GM23338 (cell line): ENCODE measurements around the gene FYN. TPM values are rescaled to one million over a fixed set of nuclear protein-coding genes. Genes with fewer than 3 reads are reported as not detected.

ENCODE experiments used
- ATAC-seq: fragments of 200-7000 bp; cut with Tn5 transposase; 3 replicates; pipeline ENCODE4 v1.9.1; 2020
- DNase-seq: peaks from one replicate; pipeline ENCODE4 v3.0.0-alpha.2; 2015; ENCODE audit warnings: low spot score
- H2AFZ ChIP-seq: fragments of 200-600 bp; sonication (generic); 2 replicates; pipeline ENCODE4 v1.8.0; 2016; ENCODE audit warnings: antibody characterized with exemption, mild to moderate bottlenecking, moderate library complexity
- H3F3A ChIP-seq: fragments of 200-600 bp; sonication (generic); replicated peaks from 2 replicates; pipeline ENCODE4 v1.8.0; 2017; ENCODE audit warnings: antibody characterized with exemption, mixed run types, low read depth
- H3K27ac ChIP-seq: fragments of 200-600 bp; sonication (generic); 2 replicates; pipeline ENCODE4 v1.6.1; 2016; ENCODE audit warnings: low read depth
- H3K27me3 ChIP-seq: fragments of 200-600 bp; sonication (generic); 2 replicates; pipeline ENCODE4 v1.8.0; 2016; ENCODE audit warnings: mild to moderate bottlenecking, mixed run types, moderate library complexity; ENCODE audit not compliant: insufficient read depth
- H3K36me3 ChIP-seq: fragments of 200-600 bp; sonication (generic); 2 replicates; pipeline ENCODE4 v1.8.0; 2016; ENCODE audit warnings: mild to moderate bottlenecking; ENCODE audit not compliant: insufficient read depth
- H3K4me1 ChIP-seq: fragments of 200-600 bp; sonication (generic); 2 replicates; pipeline ENCODE4 v1.8.0; 2016; ENCODE audit warnings: mild to moderate bottlenecking, moderate library complexity; ENCODE audit not compliant: insufficient read depth
- H3K4me2 ChIP-seq: fragments of 200-600 bp; sonication (generic); 2 replicates; pipeline ENCODE4 v1.7.1; 2017; ENCODE audit warnings: mixed run types
- H3K4me3 ChIP-seq: fragments of 200-600 bp; sonication (generic); 2 replicates; pipeline ENCODE4 v1.6.1; 2016; ENCODE audit warnings: mixed run types
- H3K79me2 ChIP-seq: fragments of 200-600 bp; sonication (generic); replicated peaks from 2 replicates; pipeline ENCODE4 v1.8.0; 2017; ENCODE audit warnings: mild to moderate bottlenecking; ENCODE audit not compliant: insufficient read depth
- H3K9me2 ChIP-seq: fragments of 200-600 bp; sonication (generic); 2 replicates; pipeline ENCODE4 v1.8.0; 2017; ENCODE audit not compliant: insufficient read depth
- H4K20me1 ChIP-seq: fragments of 200-600 bp; sonication (generic); replicated peaks from 2 replicates; pipeline ENCODE4 v1.8.0; 2017; ENCODE audit warnings: mild to moderate bottlenecking; ENCODE audit not compliant: insufficient read depth
- H3K27ac Mint-ChIP-seq: 2 replicates; pipeline ENCODE4 v1.8.0; 2020; ENCODE audit warnings: inconsistent platforms, mild to moderate bottlenecking, moderate library complexity, mixed read lengths
- H3K27me3 Mint-ChIP-seq: 3 replicates; pipeline ENCODE4 v1.8.0; 2022; ENCODE audit warnings: low read depth, mild to moderate bottlenecking, moderate library complexity, mixed read lengths, inconsistent platforms; ENCODE audit not compliant: insufficient read depth, poor library complexity
- H3K36me3 Mint-ChIP-seq: 3 replicates; pipeline ENCODE4 v1.8.0; 2021; ENCODE audit warnings: low read depth, mild to moderate bottlenecking, inconsistent platforms, moderate library complexity, mixed read lengths
- H3K4me1 Mint-ChIP-seq: 3 replicates; pipeline ENCODE4 v1.8.0; 2020; ENCODE audit warnings: mild to moderate bottlenecking, inconsistent platforms, mixed read lengths
- H3K4me3 Mint-ChIP-seq: 3 replicates; pipeline ENCODE4 v1.8.0; 2021; ENCODE audit warnings: moderate library complexity, mild to moderate bottlenecking, inconsistent platforms, mixed read lengths
- H3K9me3 Mint-ChIP-seq: 3 replicates; pipeline ENCODE4 v1.8.0; 2020; ENCODE audit warnings: moderate library complexity, mild to moderate bottlenecking, inconsistent platforms, mixed read lengths
- EZH2 ChIP-seq: fragments of 200-600 bp; sonication (generic); IDR thresholded peaks from one replicate; pipeline ENCODE4 v1.8.0; 2017; ENCODE audit warnings: antibody characterized with exemption, mild to moderate bottlenecking, low read depth; ENCODE audit not compliant: unreplicated experiment
- EZH2phosphoT487 ChIP-seq: fragments of 200-600 bp; sonication (generic); IDR thresholded peaks from one replicate; pipeline ENCODE4 v1.8.1; 2018; ENCODE audit warnings: antibody characterized with exemption; ENCODE audit not compliant: unreplicated experiment
- NANOG ChIP-seq: IDR thresholded peaks from 2 replicates; pipeline ENCODE4 v1.6.1; 2016; ENCODE audit warnings: antibody characterized with exemption, borderline replicate concordance
- POLR2AphosphoS5 ChIP-seq: IDR thresholded peaks from 2 replicates; pipeline ENCODE4 v1.6.1; 2016; ENCODE audit warnings: antibody characterized with exemption, low read depth
- STAT1 ChIP-seq: IDR thresholded peaks from one replicate; pipeline ENCODE4 v1.6.1; 2016; ENCODE audit warnings: antibody characterized with exemption; ENCODE audit not compliant: unreplicated experiment
- ZNF114 ChIP-seq: fragments of 250-450 bp; sonication (Bioruptor Pico); IDR thresholded peaks from 2 replicates; pipeline ENCODE4 v1.5.0; 2020; ENCODE audit warnings: mild to moderate bottlenecking, moderate library complexity
- ZNF331 ChIP-seq: fragments of 250-450 bp; sonication (Bioruptor Pico); IDR thresholded peaks from 2 replicates; pipeline ENCODE4 v1.5.0; 2020; ENCODE audit warnings: low read depth, mild to moderate bottlenecking, moderate library complexity
- polyA plus RNA-seq: library from polyadenylated mRNA; unstranded; fragments of >200 nt; fragmentation: Nextera tagmentation; extraction: Ambion mirVana; gene quantifications from 2 replicates; pipeline ENCODE4 v1.2.1, GENCODE V29; 2016
- total RNA-seq: library from RNA; depleted of rRNA; stranded (reverse); fragments of >200 nt; shearing (Covaris generic); gene quantifications from 2 replicates; pipeline ENCODE4 v1.2.3, GENCODE V29; 2014
- TF ChIP-seq, protein P1 (sequence below): IDR thresholded peaks from one replicate; pipeline ENCODE4 v1.6.1; 2018; ENCODE audit warnings: antibody characterized with exemption; ENCODE audit not compliant: unreplicated experiment
- TF ChIP-seq, protein P2 (sequence below), 2 experiments: fragments of 200-600 bp in 1 of 2; sonication (generic) in 1 of 2; conservative IDR thresholded peaks; 2 replicates each; pipeline versions ENCODE4 v1.5.1 to v1.6.1; 2016 to 2017; ENCODE audit warnings: antibody characterized with exemption in 2 of 2, low read depth in 2 of 2, mild to moderate bottlenecking in 2 of 2, moderate library complexity in 1 of 2
- TF ChIP-seq, protein P3 (sequence below): fragments of 250-450 bp; sonication (Bioruptor Pico); IDR thresholded peaks from 2 replicates; pipeline ENCODE4 v1.5.0; 2020; ENCODE audit warnings: mild to moderate bottlenecking, moderate library complexity

Gene FYN
- total and polyA plus RNA-seq, 2 experiments from 2014 or later: 46.8 to 143 TPM

DNA sequence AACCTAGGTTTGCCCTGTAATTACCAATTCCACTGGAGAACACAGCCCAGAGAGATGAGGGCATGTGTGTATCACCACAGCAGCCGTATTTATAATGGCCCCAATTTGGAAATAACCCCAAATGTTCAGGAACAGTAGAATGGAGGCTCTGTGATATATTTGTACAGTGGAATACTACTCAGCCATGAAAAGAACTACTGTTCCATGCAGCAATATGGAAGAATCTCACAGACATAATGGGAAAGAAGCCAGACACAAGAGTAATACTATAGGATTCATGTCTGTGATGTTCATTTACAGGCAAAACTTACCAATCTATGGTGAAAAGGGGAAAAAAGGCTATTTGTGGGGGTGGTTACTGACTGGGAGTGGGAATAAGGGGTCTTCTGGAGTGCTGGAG is 183.8 kb downstream of the FYN start:
- H3K27ac Mint-ChIP-seq: no peak overlapping the region
- Histone ChIP-seq H3K27ac (no peak overlapping the region), H3K79me2 (no peaks in the 10 kb centered on the region), H3K9me2 (no peaks in the 10 kb centered on the region), H3K4me3 (no peak overlapping the region), H4K20me1 (peaks cover 2% of the 10 kb centered on the region; the same call in 1 of the 2 replicates), H2AFZ (no peak overlapping the region), H3F3A (no peaks in the 10 kb centered on the region), H3K4me2 (no peak overlapping the region), H3K4me1 (peaks cover 11% of the 10 kb centered on the region; the same call in 1 of the 2 replicates), H3K27me3 (no peaks in the 10 kb centered on the region), H3K36me3 (0 out of 2 replicates have a peak, but pooled peaks cover 8% of the 10 kb centered on the region)
- TF ChIP-seq, protein P1, sequence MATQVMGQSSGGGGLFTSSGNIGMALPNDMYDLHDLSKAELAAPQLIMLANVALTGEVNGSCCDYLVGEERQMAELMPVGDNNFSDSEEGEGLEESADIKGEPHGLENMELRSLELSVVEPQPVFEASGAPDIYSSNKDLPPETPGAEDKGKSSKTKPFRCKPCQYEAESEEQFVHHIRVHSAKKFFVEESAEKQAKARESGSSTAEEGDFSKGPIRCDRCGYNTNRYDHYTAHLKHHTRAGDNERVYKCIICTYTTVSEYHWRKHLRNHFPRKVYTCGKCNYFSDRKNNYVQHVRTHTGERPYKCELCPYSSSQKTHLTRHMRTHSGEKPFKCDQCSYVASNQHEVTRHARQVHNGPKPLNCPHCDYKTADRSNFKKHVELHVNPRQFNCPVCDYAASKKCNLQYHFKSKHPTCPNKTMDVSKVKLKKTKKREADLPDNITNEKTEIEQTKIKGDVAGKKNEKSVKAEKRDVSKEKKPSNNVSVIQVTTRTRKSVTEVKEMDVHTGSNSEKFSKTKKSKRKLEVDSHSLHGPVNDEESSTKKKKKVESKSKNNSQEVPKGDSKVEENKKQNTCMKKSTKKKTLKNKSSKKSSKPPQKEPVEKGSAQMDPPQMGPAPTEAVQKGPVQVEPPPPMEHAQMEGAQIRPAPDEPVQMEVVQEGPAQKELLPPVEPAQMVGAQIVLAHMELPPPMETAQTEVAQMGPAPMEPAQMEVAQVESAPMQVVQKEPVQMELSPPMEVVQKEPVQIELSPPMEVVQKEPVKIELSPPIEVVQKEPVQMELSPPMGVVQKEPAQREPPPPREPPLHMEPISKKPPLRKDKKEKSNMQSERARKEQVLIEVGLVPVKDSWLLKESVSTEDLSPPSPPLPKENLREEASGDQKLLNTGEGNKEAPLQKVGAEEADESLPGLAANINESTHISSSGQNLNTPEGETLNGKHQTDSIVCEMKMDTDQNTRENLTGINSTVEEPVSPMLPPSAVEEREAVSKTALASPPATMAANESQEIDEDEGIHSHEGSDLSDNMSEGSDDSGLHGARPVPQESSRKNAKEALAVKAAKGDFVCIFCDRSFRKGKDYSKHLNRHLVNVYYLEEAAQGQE: no peak
- TF ChIP-seq EZH2 (no peak), STAT1 (no peak), ZNF114 (CRISPR knock-in tag) (no peak)
- peaks cover 42% of the 10 kb centered on the region for H3K36me3 Mint-ChIP-seq
- no peaks in the 10 kb centered on the region for H3K9me3 Mint-ChIP-seq
- ATAC-seq (no peak), DNase-seq (no peak)
- H3K4me3 Mint-ChIP-seq: no peak overlapping the region
- no peaks in the 10 kb centered on the region for H3K27me3 Mint-ChIP-seq
- peaks cover 17% of the 10 kb centered on the region for H3K4me1 Mint-ChIP-seq

DNA sequence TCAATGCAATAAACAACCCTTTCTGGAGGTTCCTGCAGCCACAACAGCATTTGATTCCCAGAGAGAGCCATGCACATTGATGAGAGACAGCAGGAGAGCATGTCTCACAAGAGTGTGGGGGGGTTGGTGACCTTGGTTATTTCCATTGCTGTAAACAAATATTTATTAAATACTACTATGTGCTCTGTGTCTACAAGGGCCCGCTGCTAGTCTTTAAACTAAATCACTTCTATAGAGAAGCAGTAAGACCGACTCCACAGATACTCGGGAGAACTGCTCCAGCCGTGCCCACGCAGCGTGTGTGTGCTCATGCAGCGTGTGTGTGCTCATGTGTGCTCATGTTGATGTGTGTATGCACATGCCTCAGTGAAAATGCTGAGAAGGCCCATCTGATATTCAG is 184.9 kb downstream of the FYN start:
- Mint-ChIP-seq H3K27ac (no peak overlapping the region), H3K9me3 (no peaks in the 10 kb centered on the region), H3K27me3 (no peaks in the 10 kb centered on the region), H3K4me1 (peaks cover 17% of the 10 kb centered on the region), H3K36me3 (peaks cover 40% of the 10 kb centered on the region), H3K4me3 (no peak overlapping the region)
- Histone ChIP-seq H3K79me2 (no peaks in the 10 kb centered on the region), H3K4me1 (peaks cover 11% of the 10 kb centered on the region; the same call in 1 of the 2 replicates), H4K20me1 (peaks cover 5% of the 10 kb centered on the region; the same call in 1 of the 2 replicates), H2AFZ (no peak overlapping the region), H3K4me3 (no peak overlapping the region), H3K4me2 (no peak overlapping the region), H3K9me2 (no peaks in the 10 kb centered on the region), H3K27me3 (no peaks in the 10 kb centered on the region), H3K36me3 (0 out of 2 replicates have a peak, but pooled peaks cover 7% of the 10 kb centered on the region), H3F3A (no peaks in the 10 kb centered on the region), H3K27ac (no peak overlapping the region)
- no peak for ATAC-seq
- no peak for DNase-seq
- TF ChIP-seq ZNF331 (CRISPR knock-in tag): no peak
- no peak for TF ChIP-seq NANOG
- TF ChIP-seq POLR2AphosphoS5: no peak
- no peak for TF ChIP-seq EZH2phosphoT487
- TF ChIP-seq, protein P2, sequence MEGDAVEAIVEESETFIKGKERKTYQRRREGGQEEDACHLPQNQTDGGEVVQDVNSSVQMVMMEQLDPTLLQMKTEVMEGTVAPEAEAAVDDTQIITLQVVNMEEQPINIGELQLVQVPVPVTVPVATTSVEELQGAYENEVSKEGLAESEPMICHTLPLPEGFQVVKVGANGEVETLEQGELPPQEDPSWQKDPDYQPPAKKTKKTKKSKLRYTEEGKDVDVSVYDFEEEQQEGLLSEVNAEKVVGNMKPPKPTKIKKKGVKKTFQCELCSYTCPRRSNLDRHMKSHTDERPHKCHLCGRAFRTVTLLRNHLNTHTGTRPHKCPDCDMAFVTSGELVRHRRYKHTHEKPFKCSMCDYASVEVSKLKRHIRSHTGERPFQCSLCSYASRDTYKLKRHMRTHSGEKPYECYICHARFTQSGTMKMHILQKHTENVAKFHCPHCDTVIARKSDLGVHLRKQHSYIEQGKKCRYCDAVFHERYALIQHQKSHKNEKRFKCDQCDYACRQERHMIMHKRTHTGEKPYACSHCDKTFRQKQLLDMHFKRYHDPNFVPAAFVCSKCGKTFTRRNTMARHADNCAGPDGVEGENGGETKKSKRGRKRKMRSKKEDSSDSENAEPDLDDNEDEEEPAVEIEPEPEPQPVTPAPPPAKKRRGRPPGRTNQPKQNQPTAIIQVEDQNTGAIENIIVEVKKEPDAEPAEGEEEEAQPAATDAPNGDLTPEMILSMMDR (conservative IDR thresholded peaks at IDR 0.05; ENCODE audit: low read depth in 2 of 2): no peak
- no peak for TF ChIP-seq EZH2
- TF ChIP-seq, protein P3, sequence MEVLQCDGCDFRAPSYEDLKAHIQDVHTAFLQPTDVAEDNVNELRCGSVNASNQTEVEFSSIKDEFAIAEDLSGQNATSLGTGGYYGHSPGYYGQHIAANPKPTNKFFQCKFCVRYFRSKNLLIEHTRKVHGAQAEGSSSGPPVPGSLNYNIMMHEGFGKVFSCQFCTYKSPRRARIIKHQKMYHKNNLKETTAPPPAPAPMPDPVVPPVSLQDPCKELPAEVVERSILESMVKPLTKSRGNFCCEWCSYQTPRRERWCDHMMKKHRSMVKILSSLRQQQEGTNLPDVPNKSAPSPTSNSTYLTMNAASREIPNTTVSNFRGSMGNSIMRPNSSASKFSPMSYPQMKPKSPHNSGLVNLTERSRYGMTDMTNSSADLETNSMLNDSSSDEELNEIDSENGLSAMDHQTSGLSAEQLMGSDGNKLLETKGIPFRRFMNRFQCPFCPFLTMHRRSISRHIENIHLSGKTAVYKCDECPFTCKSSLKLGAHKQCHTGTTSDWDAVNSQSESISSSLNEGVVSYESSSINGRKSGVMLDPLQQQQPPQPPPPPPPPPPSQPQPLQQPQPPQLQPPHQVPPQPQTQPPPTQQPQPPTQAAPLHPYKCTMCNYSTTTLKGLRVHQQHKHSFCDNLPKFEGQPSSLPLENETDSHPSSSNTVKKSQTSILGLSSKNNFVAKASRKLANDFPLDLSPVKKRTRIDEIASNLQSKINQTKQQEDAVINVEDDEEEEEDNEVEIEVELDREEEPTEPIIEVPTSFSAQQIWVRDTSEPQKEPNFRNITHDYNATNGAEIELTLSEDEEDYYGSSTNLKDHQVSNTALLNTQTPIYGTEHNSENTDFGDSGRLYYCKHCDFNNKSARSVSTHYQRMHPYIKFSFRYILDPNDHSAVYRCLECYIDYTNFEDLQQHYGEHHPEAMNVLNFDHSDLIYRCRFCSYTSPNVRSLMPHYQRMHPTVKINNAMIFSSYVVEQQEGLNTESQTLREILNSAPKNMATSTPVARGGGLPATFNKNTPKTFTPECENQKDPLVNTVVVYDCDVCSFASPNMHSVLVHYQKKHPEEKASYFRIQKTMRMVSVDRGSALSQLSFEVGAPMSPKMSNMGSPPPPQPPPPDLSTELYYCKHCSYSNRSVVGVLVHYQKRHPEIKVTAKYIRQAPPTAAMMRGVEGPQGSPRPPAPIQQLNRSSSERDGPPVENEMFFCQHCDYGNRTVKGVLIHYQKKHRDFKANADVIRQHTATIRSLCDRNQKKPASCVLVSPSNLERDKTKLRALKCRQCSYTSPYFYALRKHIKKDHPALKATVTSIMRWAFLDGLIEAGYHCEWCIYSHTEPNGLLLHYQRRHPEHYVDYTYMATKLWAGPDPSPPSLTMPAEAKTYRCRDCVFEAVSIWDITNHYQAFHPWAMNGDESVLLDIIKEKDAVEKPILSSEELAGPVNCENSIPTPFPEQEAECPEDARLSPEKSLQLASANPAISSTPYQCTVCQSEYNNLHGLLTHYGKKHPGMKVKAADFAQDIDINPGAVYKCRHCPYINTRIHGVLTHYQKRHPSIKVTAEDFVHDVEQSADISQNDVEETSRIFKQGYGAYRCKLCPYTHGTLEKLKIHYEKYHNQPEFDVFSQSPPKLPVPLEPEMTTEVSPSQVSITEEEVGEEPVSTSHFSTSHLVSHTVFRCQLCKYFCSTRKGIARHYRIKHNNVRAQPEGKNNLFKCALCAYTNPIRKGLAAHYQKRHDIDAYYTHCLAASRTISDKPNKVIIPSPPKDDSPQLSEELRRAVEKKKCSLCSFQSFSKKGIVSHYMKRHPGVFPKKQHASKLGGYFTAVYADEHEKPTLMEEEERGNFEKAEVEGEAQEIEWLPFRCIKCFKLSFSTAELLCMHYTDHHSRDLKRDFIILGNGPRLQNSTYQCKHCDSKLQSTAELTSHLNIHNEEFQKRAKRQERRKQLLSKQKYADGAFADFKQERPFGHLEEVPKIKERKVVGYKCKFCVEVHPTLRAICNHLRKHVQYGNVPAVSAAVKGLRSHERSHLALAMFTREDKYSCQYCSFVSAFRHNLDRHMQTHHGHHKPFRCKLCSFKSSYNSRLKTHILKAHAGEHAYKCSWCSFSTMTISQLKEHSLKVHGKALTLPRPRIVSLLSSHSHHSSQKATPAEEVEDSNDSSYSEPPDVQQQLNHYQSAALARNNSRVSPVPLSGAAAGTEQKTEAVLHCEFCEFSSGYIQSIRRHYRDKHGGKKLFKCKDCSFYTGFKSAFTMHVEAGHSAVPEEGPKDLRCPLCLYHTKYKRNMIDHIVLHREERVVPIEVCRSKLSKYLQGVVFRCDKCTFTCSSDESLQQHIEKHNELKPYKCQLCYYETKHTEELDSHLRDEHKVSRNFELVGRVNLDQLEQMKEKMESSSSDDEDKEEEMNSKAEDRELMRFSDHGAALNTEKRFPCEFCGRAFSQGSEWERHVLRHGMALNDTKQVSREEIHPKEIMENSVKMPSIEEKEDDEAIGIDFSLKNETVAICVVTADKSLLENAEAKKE (CRISPR knock-in tag): no peak
- TF ChIP-seq ZNF114 (CRISPR knock-in tag): no peak
